Lung (tissue), 12 donors: ENCODE measurements around the gene MAST3. TPM values are rescaled to one million over a fixed set of nuclear protein-coding genes. Genes with fewer than 3 reads are reported as not detected.

Experiments used
- ATAC-seq: fragments of 200-7000 bp; cut with Tn5 transposase; one replicate; pipeline ENCODE4 v1.9.1; 2020; ENCODE audit warnings: moderate number of reproducible peaks; ENCODE audit not compliant: insufficient read depth, low FRiP score
- DNase-seq, 3 donors: peaks; one replicate each; pipeline ENCODE4 v3.0.0-alpha.2; 2013 to 2017
- H3K27ac ChIP-seq, 2 donors: one replicate each; pipeline ENCODE4 v1.5.1; 2013; ENCODE audit warnings: mild to moderate bottlenecking in 2 of 2, moderate library complexity in 2 of 2, control low read depth in 1 of 2, inconsistent platforms in 1 of 2, low read depth in 1 of 2, low read length in 1 of 2
- H3K27me3 ChIP-seq, 3 donors: one replicate each; pipeline ENCODE4 v1.5.1; 2013; ENCODE audit warnings: low read length in 2 of 3; ENCODE audit not compliant: control insufficient read depth in 3 of 3, insufficient read depth in 3 of 3
- H3K36me3 ChIP-seq, 4 donors: one replicate each; pipeline ENCODE4 v1.5.1; 2013; ENCODE audit warnings: low read length in 4 of 4, mild to moderate bottlenecking in 1 of 4, moderate library complexity in 1 of 4; ENCODE audit not compliant: control insufficient read depth in 4 of 4, insufficient read depth in 4 of 4
- H3K4me1 ChIP-seq, 5 donors: one replicate each; pipeline ENCODE4 v1.5.1; 2013; ENCODE audit warnings: low read length in 5 of 5, mild to moderate bottlenecking in 2 of 5, moderate library complexity in 1 of 5; ENCODE audit not compliant: control insufficient read depth in 5 of 5, insufficient read depth in 5 of 5
- H3K4me3 ChIP-seq: one replicate; pipeline ENCODE4 v1.5.1; 2013; ENCODE audit warnings: mild to moderate bottlenecking, control low read depth, moderate library complexity
- H3K9ac ChIP-seq, 2 donors: one replicate each; pipeline ENCODE4 v1.5.1; 2013; ENCODE audit warnings: low read length in 2 of 2, control low read depth in 1 of 2; ENCODE audit not compliant: insufficient read depth in 1 of 2
- H3K9me3 ChIP-seq, 4 donors: one replicate each; pipeline ENCODE4 v1.5.1; 2013; ENCODE audit warnings: low read length in 3 of 4, mild to moderate bottlenecking in 1 of 4, moderate library complexity in 1 of 4; ENCODE audit not compliant: control insufficient read depth in 4 of 4, insufficient read depth in 3 of 4
- WGBS, 2 donors: extraction: QIAGEN DNeasy Blood & Tissue Kit; methylation state at CpG; one replicate each; pipeline ENCODE4 v1.1.7; 2013; 5-methylcytosine and 5-hydroxymethylcytosine counted together
- polyA plus RNA-seq, 2 donors: library from polyadenylated mRNA; stranded (reverse); fragments of 200-250 nt; gene quantifications; one replicate each; pipeline ENCODE4 v1.2.1, GENCODE V29; 2013
- total RNA-seq, 2 donors: library from RNA; depleted of rRNA in 1 of 2; stranded (reverse); fragments of >200 nt in 1 of 2; gene quantifications; one replicate each; pipeline ENCODE4 v1.2.1, GENCODE V29; 2014 to 2021
- TF ChIP-seq, protein P1 (sequence below): IDR thresholded peaks from 2 replicates; pipeline ENCODE4 v1.5.1; 2012; ENCODE audit warnings: mild to moderate bottlenecking; ENCODE audit errors: control extremely low read depth, extremely low read depth
- donor health status: control.
- donor health status: control.
- donor health status: Bipolar disorder and iron deficiency.
- donor health status: healthy.
- donor health status: DM: yes; HTN: yes; CAD: no.

MAST3 gene
- total and polyA plus RNA-seq, 4 donors: 5.0 to 24.0 (median 9.3) TPM

- TF ChIP-seq, protein P1, sequence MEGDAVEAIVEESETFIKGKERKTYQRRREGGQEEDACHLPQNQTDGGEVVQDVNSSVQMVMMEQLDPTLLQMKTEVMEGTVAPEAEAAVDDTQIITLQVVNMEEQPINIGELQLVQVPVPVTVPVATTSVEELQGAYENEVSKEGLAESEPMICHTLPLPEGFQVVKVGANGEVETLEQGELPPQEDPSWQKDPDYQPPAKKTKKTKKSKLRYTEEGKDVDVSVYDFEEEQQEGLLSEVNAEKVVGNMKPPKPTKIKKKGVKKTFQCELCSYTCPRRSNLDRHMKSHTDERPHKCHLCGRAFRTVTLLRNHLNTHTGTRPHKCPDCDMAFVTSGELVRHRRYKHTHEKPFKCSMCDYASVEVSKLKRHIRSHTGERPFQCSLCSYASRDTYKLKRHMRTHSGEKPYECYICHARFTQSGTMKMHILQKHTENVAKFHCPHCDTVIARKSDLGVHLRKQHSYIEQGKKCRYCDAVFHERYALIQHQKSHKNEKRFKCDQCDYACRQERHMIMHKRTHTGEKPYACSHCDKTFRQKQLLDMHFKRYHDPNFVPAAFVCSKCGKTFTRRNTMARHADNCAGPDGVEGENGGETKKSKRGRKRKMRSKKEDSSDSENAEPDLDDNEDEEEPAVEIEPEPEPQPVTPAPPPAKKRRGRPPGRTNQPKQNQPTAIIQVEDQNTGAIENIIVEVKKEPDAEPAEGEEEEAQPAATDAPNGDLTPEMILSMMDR: no peak
- Histone ChIP-seq H3K4me3 (no peak overlapping the region), H3K27me3 (no peaks in the 10 kb centered on the region), H3K36me3 (no peaks in the 10 kb centered on the region), H3K27ac (no peak overlapping the region), H3K9ac (no peak overlapping the region), H3K9me3 (peaks cover 0 to 3% (median 0%) of the 10 kb centered on the region in 4 donors), H3K4me1 (peaks cover 0 to 5% (median 0%) of the 10 kb centered on the region in 5 donors)
- WGBS, 2 donors: 89 to 93% methylated on average over 6 of the region's 6 CpGs
- ATAC-seq (no peak), DNase-seq (no peak)
Observed at GRCh38 chr19:18060472-18060871, 37.1 kb upstream of the MAST3 start.

- H3K9ac ChIP-seq: no peak overlapping the region
- DNase-seq: no peak
- H3K4me3 ChIP-seq: no peak overlapping the region
- peaks cover 0 to 5% (median 0%) of the 10 kb centered on the region in 5 donors for H3K4me1 ChIP-seq
- no peak for ATAC-seq
- H3K27ac ChIP-seq: no peak overlapping the region
- WGBS, 2 donors: 62 to 81% methylated on average over 8 of the region's 8 CpGs
- H3K9me3 ChIP-seq: peaks cover 0 to 3% (median 0%) of the 10 kb centered on the region in 4 donors
- no peaks in the 10 kb centered on the region for H3K36me3 ChIP-seq
- TF ChIP-seq, protein P1: no peak
- no peaks in the 10 kb centered on the region for H3K27me3 ChIP-seq
Observed at GRCh38 chr19:18062028-18062427, 35.5 kb upstream of the MAST3 start.

DNA sequence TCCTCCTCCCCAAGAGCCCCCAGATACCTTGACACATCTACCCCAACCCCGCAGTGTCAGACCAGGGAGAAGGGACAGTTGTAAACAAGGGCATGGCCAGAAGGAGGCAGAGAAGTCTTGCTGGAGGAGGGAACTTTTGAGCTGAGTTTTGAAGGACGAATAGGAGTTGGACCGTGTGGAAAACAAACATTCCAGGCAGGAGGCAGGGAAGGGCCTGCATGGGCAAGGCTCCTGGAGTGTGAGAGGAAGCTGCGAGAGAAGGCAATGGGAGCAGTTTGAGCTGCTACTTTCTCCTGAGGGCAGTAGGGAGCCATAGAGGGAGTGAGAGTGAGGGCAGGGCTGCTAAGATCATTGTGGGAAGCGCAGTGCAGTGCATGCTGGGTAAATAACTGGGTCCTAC lies 34.1 kb upstream of the MAST3 start:
- Histone ChIP-seq H3K9ac (no peak overlapping the region), H3K4me3 (no peak overlapping the region), H3K36me3 (no peaks in the 10 kb centered on the region), H3K4me1 (peaks cover 0 to 4% (median 0%) of the 10 kb centered on the region in 5 donors), H3K27me3 (no peaks in the 10 kb centered on the region), H3K27ac (no peak overlapping the region), H3K9me3 (peaks cover 0 to 3% (median 0%) of the 10 kb centered on the region in 4 donors)
- TF ChIP-seq, protein P1: no peak
- ATAC-seq (no peak), DNase-seq (no peak)
- 80 to 91% methylated on average over 5 of the region's 5 CpGs for WGBS, 2 donors

GRCh38 chr19:18065173-18065495 lies 32.4 kb upstream of the MAST3 start:
- Histone ChIP-seq H3K4me3 (no peak overlapping the region), H3K36me3 (no peaks in the 10 kb centered on the region), H3K4me1 (no peaks in the 10 kb centered on the region), H3K9me3 (peaks cover 0 to 3% (median 0%) of the 10 kb centered on the region in 4 donors), H3K27ac (no peak overlapping the region), H3K27me3 (no peaks in the 10 kb centered on the region), H3K9ac (no peak overlapping the region)
- TF ChIP-seq, protein P1: no peak
- ATAC-seq (no peak), DNase-seq (no peak)
- 91 to 94% methylated on average over 1 of the region's 1 CpG for WGBS, 2 donors
